ENCODE results near the gene CHD5. TPM values are rescaled to one million over a fixed set of nuclear protein-coding genes. Genes with fewer than 3 reads are reported as not detected.

Gene CHD5
- total RNA-seq, 4 donors from 2014 or later = 5.5 to 16.9 (median 12.0) TPM

DNA sequence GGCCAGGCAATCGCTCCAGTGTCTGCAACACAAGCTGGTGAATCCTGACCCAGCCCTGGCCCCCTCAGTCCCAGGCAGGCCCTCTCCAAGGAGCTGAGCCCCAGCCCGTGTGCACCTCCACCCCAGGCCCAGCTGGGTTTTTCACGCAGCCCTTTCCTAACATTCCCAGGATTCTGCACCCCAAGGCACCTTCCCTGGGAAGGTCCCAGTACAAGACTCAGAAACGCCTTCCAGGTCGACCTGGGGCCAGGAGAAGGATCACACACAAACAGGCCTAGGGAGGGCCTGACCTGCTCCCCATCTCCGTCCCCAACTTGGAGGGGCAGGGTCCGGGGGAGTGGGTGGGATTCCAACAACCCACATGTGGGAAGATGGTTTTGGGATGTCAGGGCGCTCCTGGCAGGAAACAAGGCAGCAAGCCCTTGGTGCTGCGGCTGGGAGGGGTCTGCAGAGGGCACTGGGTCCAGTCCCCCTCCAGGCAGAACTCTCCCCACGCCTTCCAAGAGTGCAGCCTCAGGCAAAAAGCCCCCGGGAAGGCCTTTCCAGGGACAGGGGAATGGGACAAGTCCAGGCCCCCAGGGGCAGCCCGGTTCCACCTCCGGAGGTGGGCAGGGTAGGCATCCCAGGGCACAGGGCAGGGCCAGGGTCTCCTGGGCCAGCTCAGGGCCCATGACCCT is 76.1 kb downstream of the CHD5 start:
- H3K27me3 ChIP-seq = peaks cover 0 to 82% (median 3%) of the 10 kb centered on the region in 4 donors
- H3K9me3 ChIP-seq = no peaks in the 10 kb centered on the region
- no peak for TF ChIP-seq EP300 (IDR thresholded peaks at IDR 0.05)
- TF ChIP-seq, protein P1, sequence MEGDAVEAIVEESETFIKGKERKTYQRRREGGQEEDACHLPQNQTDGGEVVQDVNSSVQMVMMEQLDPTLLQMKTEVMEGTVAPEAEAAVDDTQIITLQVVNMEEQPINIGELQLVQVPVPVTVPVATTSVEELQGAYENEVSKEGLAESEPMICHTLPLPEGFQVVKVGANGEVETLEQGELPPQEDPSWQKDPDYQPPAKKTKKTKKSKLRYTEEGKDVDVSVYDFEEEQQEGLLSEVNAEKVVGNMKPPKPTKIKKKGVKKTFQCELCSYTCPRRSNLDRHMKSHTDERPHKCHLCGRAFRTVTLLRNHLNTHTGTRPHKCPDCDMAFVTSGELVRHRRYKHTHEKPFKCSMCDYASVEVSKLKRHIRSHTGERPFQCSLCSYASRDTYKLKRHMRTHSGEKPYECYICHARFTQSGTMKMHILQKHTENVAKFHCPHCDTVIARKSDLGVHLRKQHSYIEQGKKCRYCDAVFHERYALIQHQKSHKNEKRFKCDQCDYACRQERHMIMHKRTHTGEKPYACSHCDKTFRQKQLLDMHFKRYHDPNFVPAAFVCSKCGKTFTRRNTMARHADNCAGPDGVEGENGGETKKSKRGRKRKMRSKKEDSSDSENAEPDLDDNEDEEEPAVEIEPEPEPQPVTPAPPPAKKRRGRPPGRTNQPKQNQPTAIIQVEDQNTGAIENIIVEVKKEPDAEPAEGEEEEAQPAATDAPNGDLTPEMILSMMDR (IDR thresholded peaks at IDR 0.05) = no peak
- no peak for TF ChIP-seq POLR2AphosphoS5 (IDR thresholded peaks at IDR 0.05)
- TF ChIP-seq POLR2A (IDR thresholded peaks at IDR 0.05; ENCODE audit: low read depth) = no peak
- H3K27ac ChIP-seq (replicated peaks in 1 of 4) = no peak overlapping the region
- H3K4me1 ChIP-seq = peaks cover 0 to 10% (median 2%) of the 10 kb centered on the region in 4 donors
- intact Hi-C loops (cut with DNase I) = no loop called here
- DNase-seq (ENCODE audit: extremely low spot score) = no peak
- H3K36me3 ChIP-seq = peaks cover 0 to 7% (median 0%) of the 10 kb centered on the region in 4 donors
- H3K4me3 ChIP-seq = no peak overlapping the region
- WGBS = 65% methylated on average over 5 of the region's 13 CpGs

DNA sequence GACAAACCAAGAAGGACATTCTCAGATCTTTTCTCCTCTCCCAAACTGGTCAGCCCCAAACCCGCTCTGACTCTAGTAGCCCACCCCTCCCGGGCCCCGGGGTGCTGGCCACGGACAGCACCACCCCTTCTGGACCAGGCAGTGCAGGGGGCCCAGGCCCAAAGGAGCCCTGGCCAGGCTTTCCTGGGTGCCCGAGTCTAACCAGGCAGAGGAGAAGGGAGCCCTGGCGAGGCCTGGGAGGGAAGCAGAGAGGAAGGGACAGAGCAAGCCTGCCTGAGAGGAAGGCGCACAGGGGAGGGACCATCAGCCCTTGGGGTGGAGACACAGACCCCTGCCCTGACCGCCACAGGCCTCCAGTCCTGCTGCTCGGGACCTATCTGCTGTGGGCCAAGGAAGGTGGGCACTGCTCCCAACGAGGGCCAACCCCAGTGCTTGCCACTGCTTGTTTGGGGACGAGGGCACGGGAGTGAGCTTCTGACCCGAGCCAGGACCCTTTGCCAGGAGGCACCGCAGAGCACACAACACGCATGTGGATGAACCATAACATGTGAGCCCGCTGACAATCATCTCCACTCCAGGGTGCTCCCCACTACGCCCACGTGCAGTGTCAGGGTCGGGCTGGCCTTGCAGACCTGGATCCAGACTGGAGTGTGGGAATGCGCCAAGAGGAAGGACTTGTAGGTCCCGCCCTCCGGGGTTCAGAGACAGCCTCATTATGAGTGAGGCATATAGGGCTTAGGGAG is 76.8 kb downstream of the CHD5 start:
- peaks cover 0 to 10% (median 5%) of the 10 kb centered on the region in 4 donors for H3K4me1 ChIP-seq
- DNase-seq (ENCODE audit: extremely low spot score) = no peak
- intact Hi-C loops (cut with DNase I) = no loop called here
- no peak overlapping the region for H3K27ac ChIP-seq (replicated peaks in 1 of 4)
- no peak overlapping the region for H3K4me3 ChIP-seq
- peaks cover 0 to 11% (median 0%) of the 10 kb centered on the region in 4 donors for H3K36me3 ChIP-seq
- H3K27me3 ChIP-seq = peaks cover 0 to 75% (median 3%) of the 10 kb centered on the region in 4 donors
- no peak for TF ChIP-seq POLR2A (IDR thresholded peaks at IDR 0.05; ENCODE audit: low read depth)
- no peaks in the 10 kb centered on the region for H3K9me3 ChIP-seq
- WGBS = 77% methylated on average over 18 of the region's 22 CpGs

DNA sequence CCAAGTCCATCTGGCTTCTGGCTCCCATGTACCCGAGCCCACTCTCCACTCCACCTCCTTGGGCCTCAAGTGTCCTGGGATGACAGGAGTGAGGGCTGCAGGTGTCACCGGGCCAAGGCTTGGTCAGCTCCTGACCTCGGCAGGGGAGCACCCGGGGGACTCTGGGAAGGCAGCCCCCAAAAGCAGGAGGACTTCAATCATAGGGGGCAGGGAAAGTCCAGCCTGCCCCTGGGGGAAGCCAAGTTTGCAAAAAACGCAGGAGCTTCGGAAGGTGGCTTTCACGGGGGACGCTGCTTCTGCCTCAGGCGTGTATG is 77.6 kb downstream of the CHD5 start:
- intact Hi-C loops (cut with DNase I) = no loop called here
- H3K36me3 ChIP-seq = peaks cover 0 to 11% (median 0%) of the 10 kb centered on the region in 4 donors
- no peak overlapping the region for H3K4me3 ChIP-seq
- DNase-seq (ENCODE audit: extremely low spot score) = no peak
- no peaks in the 10 kb centered on the region for H3K9me3 ChIP-seq
- 84% methylated on average over 5 of the region's 9 CpGs for whole genome bisulfite sequencing
- TF ChIP-seq, protein P1 (IDR thresholded peaks at IDR 0.05) = no peak
- no peak for TF ChIP-seq POLR2AphosphoS5 (IDR thresholded peaks at IDR 0.05)
- no peak for TF ChIP-seq EP300 (IDR thresholded peaks at IDR 0.05)
- TF ChIP-seq POLR2A (IDR thresholded peaks at IDR 0.05; ENCODE audit: low read depth) = no peak
- H3K27ac ChIP-seq (replicated peaks in 1 of 4) = no peak overlapping the region
- H3K27me3 ChIP-seq = peaks cover 0 to 72% (median 3%) of the 10 kb centered on the region in 4 donors
- peaks cover 0 to 10% (median 6%) of the 10 kb centered on the region in 4 donors for H3K4me1 ChIP-seq

- H3K27me3 ChIP-seq = peaks cover 0 to 72% (median 3%) of the 10 kb centered on the region in 4 donors
- H3K4me3 ChIP-seq = no peak overlapping the region
- WGBS = 29% methylated on average over 19 of the region's 25 CpGs
- no peak for DNase-seq (ENCODE audit: extremely low spot score)
- intact Hi-C loops (cut with DNase I) = no loop called here
- peaks cover 0 to 11% (median 0%) of the 10 kb centered on the region in 4 donors for H3K36me3 ChIP-seq
- no peaks in the 10 kb centered on the region for H3K9me3 ChIP-seq
- TF ChIP-seq POLR2AphosphoS5 (IDR thresholded peaks at IDR 0.05) (no peak), POLR2A (IDR thresholded peaks at IDR 0.05; ENCODE audit: low read depth) (no peak), EP300 (IDR thresholded peaks at IDR 0.05) (no peak)
- TF ChIP-seq, protein P1 (IDR thresholded peaks at IDR 0.05) = no peak
- no peak overlapping the region for H3K27ac ChIP-seq (replicated peaks in 1 of 4)
- H3K4me1 ChIP-seq = peaks cover 0 to 10% (median 6%) of the 10 kb centered on the region in 4 donors
These were observed 78.1 kb downstream of the CHD5 start for GRCh38 chr1:6101826-6102531.

All from esophagus muscularis mucosa (tissue), 4 donors.